GM21423 (cell line): ENCODE results near the gene PLCB1.

Source experiments
- ATAC-seq: cut with Tn5 transposase; IDR thresholded peaks from one replicate; pipeline ENCODE4 v1.9.1; 2021; ENCODE audit warnings: mild to moderate bottlenecking, moderate library complexity; ENCODE audit not compliant: unreplicated experiment

Gene PLCB1

GRCh38 chr20:8579035-8579434, 447.0 kb downstream of the PLCB1 start:
- no peak for ATAC-seq

GRCh38 chr20:8581446-8582183, 449.5 kb downstream of the PLCB1 start:
- no peak for ATAC-seq

GRCh38 chr20:8583012-8583565, 451.0 kb downstream of the PLCB1 start:
- no peak for ATAC-seq

GRCh38 chr20:8583566-8584043, 451.5 kb downstream of the PLCB1 start:
- no peak for ATAC-seq

GRCh38 chr20:8587251-8587650, 455.2 kb downstream of the PLCB1 start:
- no peak for ATAC-seq

GRCh38 chr20:8587810-8588209, 455.7 kb downstream of the PLCB1 start:
- no peak for ATAC-seq

GRCh38 chr20:8589956-8590355, 457.9 kb downstream of the PLCB1 start:
- ATAC-seq: no peak

GRCh38 chr20:8600910-8601541, 469.0 kb downstream of the PLCB1 start:
- peak; percentile 9 for ATAC-seq

- peak; percentile 95 for ATAC-seq
Measured at GRCh38 chr20:8601542-8601912, 469.5 kb downstream of the PLCB1 start.

GRCh38 chr20:8602389-8603116, 470.5 kb downstream of the PLCB1 start:
- ATAC-seq: peak; percentile 82

GRCh38 chr20:8608470-8608869, 476.4 kb downstream of the PLCB1 start:
- no peak for ATAC-seq

GRCh38 chr20:8616792-8617191, 484.7 kb downstream of the PLCB1 start:
- no peak for ATAC-seq

GRCh38 chr20:8621001-8621400, 488.9 kb downstream of the PLCB1 start:
- ATAC-seq: no peak

GRCh38 chr20:8624046-8624445, 492.0 kb downstream of the PLCB1 start:
- ATAC-seq: no peak

- ATAC-seq: no peak
Measured at GRCh38 chr20:8624616-8625015, 492.6 kb downstream of the PLCB1 start.

- no peak for ATAC-seq
Measured at GRCh38 chr20:8627340-8628004, 495.4 kb downstream of the PLCB1 start.

- ATAC-seq: no peak
Measured at GRCh38 chr20:8631271-8631670, 499.2 kb downstream of the PLCB1 start.

- no peak for ATAC-seq
Measured at GRCh38 chr20:8633366-8633765, 501.3 kb downstream of the PLCB1 start.

GRCh38 chr20:8635048-8635572, 503.0 kb downstream of the PLCB1 start:
- ATAC-seq: no peak

GRCh38 chr20:8635837-8636236, 503.8 kb downstream of the PLCB1 start:
- ATAC-seq: no peak
